GM18858 (cell line): ENCODE measurements around the gene SPATA13.
A peak's percentile ranks its signal among the peaks of the same experiment; 100 is the strongest.

ENCODE experiments used
- ATAC-seq: cut with Tn5 transposase; IDR thresholded peaks from one replicate; pipeline ENCODE4 v1.9.1; 2021; ENCODE audit not compliant: unreplicated experiment

SPATA13 gene

GRCh38 chr13:24275041-24275440, 114.5 kb downstream of the SPATA13 start:
- no peak for ATAC-seq

DNA sequence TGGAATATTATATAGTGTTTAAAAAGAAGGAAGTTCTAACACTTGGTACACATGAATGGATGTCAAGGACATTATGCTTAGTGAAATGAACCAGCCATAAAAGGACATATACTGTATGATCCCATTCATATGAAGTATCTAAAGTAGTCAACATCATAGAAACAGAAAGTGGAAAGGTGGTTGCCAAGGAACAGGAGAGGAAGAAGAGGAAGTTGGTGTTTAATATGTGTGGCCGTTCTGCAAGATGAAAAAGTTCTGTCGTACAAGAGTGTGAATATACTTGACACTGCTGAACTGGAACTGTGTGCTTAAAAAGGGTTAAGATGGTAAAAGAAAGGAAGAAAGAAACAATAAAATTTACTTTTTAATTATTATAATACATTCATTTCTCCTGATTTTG, 115.8 kb downstream of the SPATA13 start:
- peak; percentile 29 for ATAC-seq

DNA sequence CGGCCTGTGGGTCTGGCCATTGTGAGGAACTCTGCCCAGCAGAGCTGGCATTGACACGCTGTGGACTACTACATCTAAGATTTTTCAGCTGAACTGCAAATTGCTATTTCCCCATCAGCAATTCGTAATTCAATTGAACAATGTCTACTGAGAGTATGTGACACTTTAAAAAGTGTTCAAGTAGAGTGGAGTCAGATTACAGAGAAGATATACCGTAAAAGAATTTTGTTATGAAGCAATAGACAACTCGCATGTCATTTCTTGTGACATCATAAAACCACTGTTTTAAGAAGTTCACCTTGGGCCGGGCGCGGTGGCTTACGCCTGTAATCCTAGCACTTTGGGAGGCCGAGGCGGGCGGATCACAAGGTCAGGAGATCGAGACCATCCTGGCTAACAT, 116.3 kb downstream of the SPATA13 start:
- no peak for ATAC-seq

DNA sequence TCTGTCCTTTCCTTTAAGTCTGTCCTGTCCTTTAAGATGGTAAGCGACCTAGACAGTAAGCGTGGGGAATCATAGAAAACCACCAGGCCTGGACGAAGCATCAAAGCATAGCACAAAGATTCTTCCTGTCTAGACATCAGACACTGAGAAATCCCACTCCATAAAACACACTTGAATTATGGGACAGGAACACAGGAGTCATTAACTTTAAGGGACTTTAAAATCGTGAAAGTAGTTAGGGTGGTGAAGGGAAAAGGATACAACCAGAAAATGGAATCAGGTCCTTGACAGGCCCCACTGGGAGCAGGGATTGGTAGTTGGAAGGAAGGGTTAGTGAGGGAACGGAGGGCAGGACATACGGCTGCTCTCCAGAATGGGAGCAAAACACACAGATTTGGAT, 117.2 kb downstream of the SPATA13 start:
- ATAC-seq, result no peak

GRCh38 chr13:24279327-24280110, 119.0 kb downstream of the SPATA13 start:
- ATAC-seq, result no peak

- no peak for ATAC-seq
Measured at GRCh38 chr13:24280720-24281119, 120.2 kb downstream of the SPATA13 start.

DNA sequence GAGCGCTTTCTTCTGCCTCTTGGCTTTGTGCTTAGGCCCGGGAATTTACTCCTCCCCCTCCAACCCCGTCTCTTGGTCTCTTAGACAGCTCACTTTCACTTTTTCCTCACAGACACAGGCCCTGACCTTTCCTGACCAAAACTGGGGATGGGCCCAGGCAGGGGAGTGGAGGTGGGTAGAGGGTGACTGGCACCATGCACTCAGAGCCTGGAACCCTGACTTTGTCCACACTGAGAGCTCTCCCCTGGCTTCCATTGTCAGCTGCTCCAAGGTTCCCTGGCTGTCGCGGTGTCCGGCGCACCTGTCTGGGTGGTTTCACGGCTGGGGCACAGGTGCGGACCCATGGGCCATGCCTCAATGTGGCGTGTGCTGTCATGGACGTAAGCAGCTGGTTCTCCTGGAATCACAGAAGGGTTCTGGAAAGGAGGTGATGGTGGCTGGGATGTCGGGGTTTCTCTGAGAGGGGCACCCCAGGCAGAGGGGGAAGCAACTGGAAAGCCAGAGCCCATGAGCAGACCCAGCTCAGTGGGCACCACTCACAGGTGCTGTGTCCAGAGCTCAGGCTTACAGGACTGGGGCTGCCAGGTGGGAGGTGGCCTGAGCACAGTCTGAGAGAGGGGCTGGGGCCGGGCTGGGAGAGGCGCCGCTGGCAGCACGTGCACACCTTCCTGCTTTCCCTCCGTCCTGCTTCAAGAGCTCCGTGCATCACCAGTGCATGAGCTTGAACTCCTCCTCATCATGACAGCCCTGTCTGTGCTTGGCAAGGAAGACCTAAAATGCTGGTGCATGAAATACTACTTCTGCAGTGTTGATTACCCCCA, 120.9 kb downstream of the SPATA13 start:
- ATAC-seq, result no peak

- ATAC-seq, result no peak
Measured at GRCh38 chr13:24282256-24282655, 121.7 kb downstream of the SPATA13 start.

DNA sequence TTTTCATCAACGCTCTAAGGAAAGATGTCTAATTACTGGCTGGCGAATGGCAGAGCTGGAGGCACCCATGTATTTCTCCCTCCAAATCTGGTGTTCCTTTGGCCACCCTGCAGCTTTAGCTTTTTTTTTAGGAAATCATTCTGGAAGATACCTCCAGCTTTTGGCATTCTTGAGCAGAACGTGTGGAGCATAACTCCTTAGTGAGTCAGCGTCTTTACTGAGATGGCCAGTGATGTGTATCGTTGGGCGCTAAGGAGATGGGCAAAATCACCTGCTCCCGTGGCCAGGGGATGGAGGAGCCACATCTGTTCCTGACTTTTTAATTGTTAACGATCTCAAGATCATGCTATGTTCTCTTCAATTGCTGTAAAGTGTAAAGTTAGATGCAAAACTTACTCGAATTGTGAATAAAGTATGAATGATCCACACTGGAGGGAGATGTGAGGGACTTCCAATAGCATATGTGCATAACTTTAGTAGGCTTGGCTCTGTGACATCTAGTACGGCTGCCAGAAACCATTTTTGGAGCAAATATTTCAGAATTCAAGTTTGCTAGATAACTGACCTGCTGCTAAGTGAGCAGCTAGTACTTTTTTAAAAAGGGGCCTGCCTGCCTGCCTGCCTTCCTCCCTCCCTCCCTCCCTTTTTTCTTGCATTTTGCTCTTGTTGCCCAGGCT, 124.5 kb downstream of the SPATA13 start:
- ATAC-seq, result no peak

GRCh38 chr13:24286624-24287023, 126.1 kb downstream of the SPATA13 start:
- ATAC-seq, result no peak

DNA sequence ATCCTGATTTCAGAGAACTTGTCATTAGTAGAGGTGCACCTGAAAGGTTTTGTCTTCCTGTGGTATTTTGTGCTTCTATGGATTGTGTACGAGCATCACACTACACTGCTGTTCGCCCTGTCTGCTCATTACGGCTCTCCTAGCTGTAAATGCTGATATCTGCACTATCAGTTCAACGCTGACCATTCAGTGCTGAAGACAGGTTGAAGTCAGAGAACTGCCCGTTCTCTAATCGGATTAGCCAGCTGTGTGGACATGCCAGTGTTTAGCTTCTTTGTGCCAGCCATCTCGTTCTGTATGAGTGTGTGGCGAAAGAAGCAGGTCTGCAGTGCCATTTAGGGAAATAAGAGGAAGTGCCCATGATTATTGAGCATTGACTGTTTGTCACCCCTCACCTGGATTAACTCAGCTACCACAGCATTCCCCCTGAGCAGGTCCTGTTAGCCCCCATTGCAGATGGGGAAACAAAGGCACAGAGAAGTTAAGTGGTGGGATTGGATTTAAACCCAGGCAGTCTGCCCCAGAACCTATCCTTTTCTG, 127.3 kb downstream of the SPATA13 start:
- ATAC-seq, result no peak

- ATAC-seq, result no peak
Measured at GRCh38 chr13:24288870-24289269, 128.3 kb downstream of the SPATA13 start.

DNA sequence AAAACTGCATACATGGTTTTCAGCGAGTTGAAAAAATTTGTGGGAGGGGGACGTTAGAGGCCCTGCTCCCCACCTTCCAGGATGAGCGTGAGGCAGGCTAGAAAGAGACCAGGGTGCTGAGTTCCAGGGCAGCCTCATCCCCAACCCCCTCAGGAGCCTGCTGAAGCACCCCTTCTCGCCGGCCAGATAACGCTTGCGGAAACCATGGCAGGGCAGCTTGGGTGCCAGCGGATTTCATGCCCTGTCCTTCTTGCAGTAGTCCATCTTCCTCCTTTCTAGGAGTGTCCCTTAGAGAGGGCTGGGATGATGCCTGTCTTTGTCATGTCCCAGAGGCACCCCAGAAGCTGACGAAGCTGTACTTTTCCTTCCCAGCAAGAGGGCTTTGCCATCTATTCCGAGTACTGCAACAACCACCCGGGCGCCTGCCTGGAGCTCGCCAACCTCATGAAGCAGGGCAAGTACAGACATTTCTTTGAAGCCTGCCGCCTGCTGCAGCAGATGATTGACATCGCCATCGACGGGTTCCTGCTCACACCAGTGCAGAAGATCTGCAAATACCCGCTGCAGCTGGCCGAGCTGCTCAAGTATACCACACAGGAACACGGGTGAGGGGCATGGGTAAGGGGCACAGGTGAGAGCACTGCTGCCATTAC, 129.9 kb downstream of the SPATA13 start:
- ATAC-seq, result no peak

GRCh38 chr13:24292481-24292880, 132.0 kb downstream of the SPATA13 start:
- no peak for ATAC-seq

GRCh38 chr13:24293746-24294145, 133.2 kb downstream of the SPATA13 start:
- no peak for ATAC-seq

- no peak for ATAC-seq
Measured at GRCh38 chr13:24299488-24300114, 139.1 kb downstream of the SPATA13 start.

DNA sequence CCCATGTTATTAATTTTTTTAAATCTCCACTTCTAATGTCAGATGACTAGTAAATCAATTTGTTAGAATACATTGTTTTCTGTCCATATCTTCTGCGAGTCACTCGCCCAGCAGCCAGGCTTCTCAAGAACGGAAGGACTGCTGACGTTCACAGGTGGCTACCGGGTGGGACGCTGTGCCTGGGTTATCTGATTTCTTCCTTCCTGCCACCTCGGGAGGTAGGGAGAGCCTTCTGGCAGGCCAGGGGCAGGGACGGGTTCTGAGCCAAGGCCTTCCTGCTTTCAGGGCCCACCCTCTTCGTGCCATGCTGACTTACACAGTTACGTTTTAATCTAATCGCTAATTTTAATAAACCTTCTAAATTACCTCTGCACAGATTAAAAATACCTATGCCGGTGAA, 140.9 kb downstream of the SPATA13 start:
- ATAC-seq, result no peak

DNA sequence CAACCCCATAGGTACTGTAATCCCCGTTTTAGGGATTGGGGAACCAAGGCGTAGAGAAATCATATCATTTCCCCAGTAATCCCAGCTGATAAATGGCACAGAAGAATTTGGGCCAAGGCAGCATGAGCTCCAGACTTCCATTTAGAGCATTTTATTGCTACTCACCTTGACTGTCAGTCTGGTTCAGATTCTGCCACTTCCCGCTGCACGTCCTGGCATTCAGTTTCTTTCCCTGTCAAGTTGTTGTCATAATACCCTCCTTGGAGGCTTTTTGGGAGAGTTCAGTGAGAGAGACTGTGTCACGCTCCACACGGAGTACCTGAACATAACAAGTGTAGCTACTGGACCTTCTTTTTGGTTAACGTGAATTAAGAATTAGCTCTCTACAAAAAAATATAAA, 141.4 kb downstream of the SPATA13 start:
- ATAC-seq, result no peak

DNA sequence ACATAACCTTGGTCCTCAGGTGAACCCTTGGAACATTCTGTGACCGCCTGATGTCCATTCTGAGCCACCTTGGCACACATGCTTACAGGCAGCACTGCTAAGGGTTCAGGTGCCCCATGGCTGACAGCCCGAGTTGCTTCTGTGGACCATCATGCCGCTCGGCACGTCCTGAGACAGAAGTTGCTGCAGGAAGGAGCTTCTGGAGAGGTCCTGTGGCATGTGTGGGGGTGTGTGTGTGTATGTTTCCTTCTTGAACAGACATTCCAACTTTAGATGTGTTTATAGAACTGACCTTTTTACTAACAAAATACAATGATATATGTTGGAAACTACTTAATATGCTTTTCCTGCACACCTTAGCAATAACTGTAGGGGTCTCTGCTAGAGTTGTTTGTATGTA, 144.1 kb downstream of the SPATA13 start:
- ATAC-seq, result no peak

GRCh38 chr13:24306632-24307031, 146.1 kb downstream of the SPATA13 start:
- no peak for ATAC-seq
